Measurements from ENCODE around the gene BACE2.
A peak's percentile ranks its signal among the peaks of the same experiment; 100 is the strongest.

The BACE2 gene

DNA sequence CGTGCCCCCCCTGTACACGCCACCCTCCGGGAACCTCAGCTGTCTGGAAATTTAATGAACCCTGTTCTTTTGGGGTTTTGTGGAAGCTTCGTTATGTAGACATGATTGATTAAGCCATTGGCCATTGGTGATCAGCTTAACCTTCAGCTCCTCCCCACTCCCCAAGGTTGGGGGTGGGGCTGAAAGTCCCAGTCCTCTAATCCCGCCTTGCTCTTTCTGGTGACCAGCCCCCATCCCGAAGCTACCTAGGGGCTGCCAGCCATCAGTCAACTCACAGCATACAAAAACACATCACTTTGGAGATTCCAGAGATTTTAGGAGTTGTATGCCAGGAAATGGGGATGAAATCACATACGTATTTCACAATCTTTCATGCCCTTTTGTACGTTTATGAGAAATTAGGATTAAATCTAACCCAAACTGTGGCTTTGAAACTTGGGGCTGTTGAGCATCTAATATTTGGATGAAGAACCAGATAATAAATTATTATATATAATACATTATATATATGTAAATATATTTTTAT is 52.3 kb downstream of the BACE2 start:
- Histone ChIP-seq H4K20me1 (ENCODE audit: insufficient read depth, low read length) (0 out of 2 replicates have a peak, but pooled peaks cover 4% of the 10 kb centered on the region), H3K9me3 (ENCODE audit: insufficient read depth, low read length, severe bottlenecking) (no peaks in the 10 kb centered on the region), H3K79me2 (ENCODE audit: insufficient read depth, low read length) (no peaks in the 10 kb centered on the region), H3K27me3 (ENCODE audit: insufficient read depth, low read length, poor library complexity) (no peaks in the 10 kb centered on the region), H3K9ac (ENCODE audit: low read depth, low read length) (no peak overlapping the region), H3K36me3 (ENCODE audit: insufficient read depth, low read length) (no peaks in the 10 kb centered on the region), H2AFZ (ENCODE audit: low read depth, low read length) (no peak overlapping the region), H3K27ac (ENCODE audit: low read length) (no peak overlapping the region), H3K4me3 (ENCODE audit: low read depth in 1 of 2, low read length in 2 of 2) (no peak overlapping the region), H3K4me2 (ENCODE audit: insufficient read depth, low read length) (no peak overlapping the region), H3K4me1 (ENCODE audit: insufficient read depth, low read length) (no peaks in the 10 kb centered on the region)
- DNase-seq (no peak), ATAC-seq (ENCODE audit: insufficient read depth, low read depth) (no peak)
- TF ChIP-seq, protein P1, sequence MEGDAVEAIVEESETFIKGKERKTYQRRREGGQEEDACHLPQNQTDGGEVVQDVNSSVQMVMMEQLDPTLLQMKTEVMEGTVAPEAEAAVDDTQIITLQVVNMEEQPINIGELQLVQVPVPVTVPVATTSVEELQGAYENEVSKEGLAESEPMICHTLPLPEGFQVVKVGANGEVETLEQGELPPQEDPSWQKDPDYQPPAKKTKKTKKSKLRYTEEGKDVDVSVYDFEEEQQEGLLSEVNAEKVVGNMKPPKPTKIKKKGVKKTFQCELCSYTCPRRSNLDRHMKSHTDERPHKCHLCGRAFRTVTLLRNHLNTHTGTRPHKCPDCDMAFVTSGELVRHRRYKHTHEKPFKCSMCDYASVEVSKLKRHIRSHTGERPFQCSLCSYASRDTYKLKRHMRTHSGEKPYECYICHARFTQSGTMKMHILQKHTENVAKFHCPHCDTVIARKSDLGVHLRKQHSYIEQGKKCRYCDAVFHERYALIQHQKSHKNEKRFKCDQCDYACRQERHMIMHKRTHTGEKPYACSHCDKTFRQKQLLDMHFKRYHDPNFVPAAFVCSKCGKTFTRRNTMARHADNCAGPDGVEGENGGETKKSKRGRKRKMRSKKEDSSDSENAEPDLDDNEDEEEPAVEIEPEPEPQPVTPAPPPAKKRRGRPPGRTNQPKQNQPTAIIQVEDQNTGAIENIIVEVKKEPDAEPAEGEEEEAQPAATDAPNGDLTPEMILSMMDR (IDR thresholded peaks at IDR 0.05; ENCODE audit: borderline replicate concordance, extremely low read depth, low read length, poor library complexity, severe bottlenecking), result no peak
- TF ChIP-seq EZH2 (IDR thresholded peaks at IDR 0.05; ENCODE audit: borderline replicate concordance, low read depth, low read length, severe bottlenecking), result no peak

DNA sequence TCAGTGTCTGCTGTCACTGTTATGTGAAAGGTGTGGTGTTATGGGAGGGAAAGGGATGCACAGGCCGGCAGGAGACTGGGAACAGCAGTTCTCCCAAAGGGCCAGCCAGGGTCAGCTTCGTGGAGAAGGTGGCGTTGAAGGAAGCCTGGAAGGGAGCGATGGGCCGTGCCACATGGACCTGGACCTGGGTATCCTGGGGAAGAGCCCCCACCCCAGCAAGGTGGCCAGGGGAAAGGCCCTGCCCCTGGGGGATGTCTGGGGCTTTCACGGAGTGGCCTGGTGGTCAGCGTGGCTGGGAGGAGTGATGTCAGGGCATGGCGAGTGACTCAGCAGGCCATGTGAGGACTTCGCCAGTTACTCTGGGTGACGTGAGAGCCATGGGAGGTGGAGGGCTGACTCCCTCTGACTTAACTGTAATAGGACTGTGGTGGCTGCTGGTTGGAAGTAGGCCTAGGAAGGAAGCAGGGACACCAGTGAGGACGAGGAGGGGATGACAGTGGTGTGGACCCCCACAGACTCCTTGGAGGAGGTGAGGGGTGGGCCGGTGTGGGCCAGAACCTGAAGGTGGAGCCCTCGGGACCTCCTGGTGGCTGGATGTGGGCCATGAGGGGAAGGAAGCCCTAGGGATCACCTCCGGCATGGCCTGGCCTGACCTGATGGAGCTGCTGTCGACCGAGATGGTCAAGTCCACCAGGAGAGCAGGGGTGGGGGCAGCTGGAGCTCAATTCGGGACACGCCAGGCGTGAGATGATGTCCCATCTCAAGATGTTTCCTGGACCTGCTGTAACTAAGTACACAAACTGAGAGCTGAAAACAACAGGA is 54.5 kb downstream of the BACE2 start:
- H3K27ac ChIP-seq (ENCODE audit: low read length), result no peak overlapping the region
- H3K4me2 ChIP-seq (ENCODE audit: insufficient read depth, low read length), result no peak overlapping the region
- no peaks in the 10 kb centered on the region for H3K36me3 ChIP-seq (ENCODE audit: insufficient read depth, low read length)
- no peaks in the 10 kb centered on the region for H3K27me3 ChIP-seq (ENCODE audit: insufficient read depth, low read length, poor library complexity)
- H3K79me2 ChIP-seq (ENCODE audit: insufficient read depth, low read length), result no peaks in the 10 kb centered on the region
- no peak for DNase-seq
- H2AFZ ChIP-seq (ENCODE audit: low read depth, low read length), result no peak overlapping the region
- TF ChIP-seq, protein P1 (IDR thresholded peaks at IDR 0.05; ENCODE audit: borderline replicate concordance, extremely low read depth, low read length, poor library complexity, severe bottlenecking), result no peak
- TF ChIP-seq EZH2 (IDR thresholded peaks at IDR 0.05; ENCODE audit: borderline replicate concordance, low read depth, low read length, severe bottlenecking), result no peak
- no peak overlapping the region for H3K9ac ChIP-seq (ENCODE audit: low read depth, low read length)
- no peaks in the 10 kb centered on the region for H3K4me1 ChIP-seq (ENCODE audit: insufficient read depth, low read length)
- H3K4me3 ChIP-seq (ENCODE audit: low read depth in 1 of 2, low read length in 2 of 2), result no peak overlapping the region
- 0 out of 2 replicates have a peak, but pooled peaks cover 4% of the 10 kb centered on the region for H4K20me1 ChIP-seq (ENCODE audit: insufficient read depth, low read length)
- no peak for ATAC-seq (ENCODE audit: insufficient read depth, low read depth)
- H3K9me3 ChIP-seq (ENCODE audit: insufficient read depth, low read length, severe bottlenecking), result no peaks in the 10 kb centered on the region

DNA sequence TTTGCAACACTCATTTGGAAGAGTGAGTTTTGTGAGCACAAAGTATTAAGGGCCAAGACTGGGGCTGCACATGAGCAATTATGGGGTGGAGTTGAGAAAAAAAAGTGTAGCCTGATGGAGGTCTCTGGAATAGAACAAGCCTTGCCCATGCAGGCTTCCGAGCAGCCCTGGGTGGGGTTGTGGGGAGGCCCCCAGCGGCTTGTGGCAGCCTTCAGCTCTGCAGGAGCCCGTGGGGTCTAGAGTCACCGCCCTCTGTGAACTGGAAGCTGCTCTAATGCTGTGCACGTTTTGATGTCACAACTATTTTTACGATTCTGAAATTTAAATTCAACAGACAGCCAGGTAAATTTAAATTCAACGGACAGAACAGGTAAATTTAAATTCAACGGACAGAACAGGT is 58.9 kb downstream of the BACE2 start:
- Histone ChIP-seq H3K79me2 (ENCODE audit: insufficient read depth, low read length) (no peaks in the 10 kb centered on the region), H3K36me3 (ENCODE audit: insufficient read depth, low read length) (no peaks in the 10 kb centered on the region), H3K9ac (ENCODE audit: low read depth, low read length) (no peak overlapping the region), H3K27ac (ENCODE audit: low read length) (no peak overlapping the region), H3K4me1 (ENCODE audit: insufficient read depth, low read length) (no peaks in the 10 kb centered on the region; the same call in 1 of the 2 replicates), H3K4me2 (ENCODE audit: insufficient read depth, low read length) (no peak overlapping the region), H3K9me3 (ENCODE audit: insufficient read depth, low read length, severe bottlenecking) (no peaks in the 10 kb centered on the region), H3K27me3 (ENCODE audit: insufficient read depth, low read length, poor library complexity) (peaks cover 5% of the 10 kb centered on the region), H3K4me3 (ENCODE audit: low read depth in 1 of 2, low read length in 2 of 2) (no peak overlapping the region), H4K20me1 (ENCODE audit: insufficient read depth, low read length) (0 out of 2 replicates have a peak, but pooled peaks cover 4% of the 10 kb centered on the region), H2AFZ (ENCODE audit: low read depth, low read length) (no peak overlapping the region)
- TF ChIP-seq, protein P1 (IDR thresholded peaks at IDR 0.05; ENCODE audit: borderline replicate concordance, extremely low read depth, low read length, poor library complexity, severe bottlenecking), result no peak
- no peak for TF ChIP-seq EZH2 (IDR thresholded peaks at IDR 0.05; ENCODE audit: borderline replicate concordance, low read depth, low read length, severe bottlenecking)
- ATAC-seq (ENCODE audit: insufficient read depth, low read depth), result peak; percentile 58; the same call in 2 of the 3 replicates
- DNase-seq, result peak; percentile 15
